ENCODE results near the gene LTBR.

LTBR gene

DNA sequence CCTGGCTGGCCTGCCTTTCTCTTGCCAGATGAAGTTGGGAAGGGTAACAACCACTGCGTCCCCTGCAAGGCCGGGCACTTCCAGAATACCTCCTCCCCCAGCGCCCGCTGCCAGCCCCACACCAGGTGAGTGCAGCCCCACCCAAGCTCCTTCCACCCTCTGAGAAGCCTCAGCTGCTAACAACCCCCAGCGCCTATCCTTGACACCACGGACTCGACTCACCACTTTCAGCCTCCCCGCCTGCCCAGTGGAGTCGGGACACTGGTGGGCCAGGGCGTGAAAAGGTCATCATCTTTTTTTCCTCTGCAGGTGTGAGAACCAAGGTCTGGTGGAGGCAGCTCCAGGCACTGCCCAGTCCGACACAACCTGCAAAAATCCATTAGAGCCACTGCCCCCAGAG is 2.1 kb downstream of the LTBR start:
- no peak for DNase-seq

GRCh38 chr12:6386491-6386890 is 2.5 kb downstream of the LTBR start:
- no peak for DNase-seq

- no peak for DNase-seq
These were observed 3.6 kb downstream of the LTBR start for GRCh38 chr12:6387541-6387940.

DNA sequence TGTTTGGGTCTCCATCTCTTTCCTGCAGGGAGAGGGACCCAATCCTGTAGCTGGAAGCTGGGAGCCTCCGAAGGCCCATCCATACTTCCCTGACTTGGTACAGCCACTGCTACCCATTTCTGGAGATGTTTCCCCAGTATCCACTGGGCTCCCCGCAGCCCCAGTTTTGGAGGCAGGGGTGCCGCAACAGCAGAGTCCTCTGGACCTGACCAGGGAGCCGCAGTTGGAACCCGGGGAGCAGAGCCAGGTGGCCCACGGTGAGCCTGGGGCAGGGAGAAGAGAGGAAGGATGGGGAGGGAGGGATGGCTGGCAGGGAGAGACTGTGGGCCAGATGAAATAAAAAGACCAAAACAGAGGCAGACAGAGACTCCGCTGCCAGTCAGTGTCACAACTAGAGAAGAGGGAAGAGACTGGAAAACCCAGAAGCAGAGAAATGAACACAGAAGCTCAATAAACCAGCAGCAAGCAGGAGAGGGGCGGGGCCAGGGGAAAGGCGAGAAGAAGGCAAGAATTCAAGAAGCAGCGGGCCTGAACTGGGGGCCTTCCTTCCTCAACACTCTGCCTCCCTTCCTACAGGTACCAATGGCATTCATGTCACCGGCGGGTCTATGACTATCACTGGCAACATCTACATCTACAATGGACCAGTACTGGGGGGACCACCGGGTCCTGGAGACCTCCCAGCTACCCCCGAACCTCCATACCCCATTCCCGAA is 6.3 kb downstream of the LTBR start:
- no peak for DNase-seq

DNA sequence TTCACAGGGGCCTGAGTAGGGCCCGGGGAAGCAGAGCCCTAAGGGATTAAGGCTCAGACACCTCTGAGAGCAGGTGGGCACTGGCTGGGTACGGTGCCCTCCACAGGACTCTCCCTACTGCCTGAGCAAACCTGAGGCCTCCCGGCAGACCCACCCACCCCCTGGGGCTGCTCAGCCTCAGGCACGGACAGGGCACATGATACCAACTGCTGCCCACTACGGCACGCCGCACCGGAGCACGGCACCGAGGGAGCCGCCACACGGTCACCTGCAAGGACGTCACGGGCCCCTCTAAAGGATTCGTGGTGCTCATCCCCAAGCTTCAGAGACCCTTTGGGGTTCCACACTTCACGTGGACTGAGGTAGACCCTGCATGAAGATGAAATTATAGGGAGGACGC is 7.1 kb downstream of the LTBR start:
- no peak for DNase-seq

GRCh38 chr12:6392504-6392903 is 8.5 kb downstream of the LTBR start:
- DNase-seq: no peak

- no peak for DNase-seq
These were observed 9.1 kb downstream of the LTBR start for GRCh38 chr12:6393109-6393508.

- no peak for DNase-seq
These were observed 10.4 kb downstream of the LTBR start for GRCh38 chr12:6394398-6394797.

GRCh38 chr12:6396031-6396430 is 12.1 kb downstream of the LTBR start:
- no peak for DNase-seq

GRCh38 chr12:6399884-6400644 is 16.1 kb downstream of the LTBR start:
- no peak for DNase-seq

- DNase-seq: no peak
These were observed 20.4 kb downstream of the LTBR start for GRCh38 chr12:6404390-6404789.

- no peak for DNase-seq
These were observed 22.0 kb downstream of the LTBR start for GRCh38 chr12:6405963-6406362.

DNA sequence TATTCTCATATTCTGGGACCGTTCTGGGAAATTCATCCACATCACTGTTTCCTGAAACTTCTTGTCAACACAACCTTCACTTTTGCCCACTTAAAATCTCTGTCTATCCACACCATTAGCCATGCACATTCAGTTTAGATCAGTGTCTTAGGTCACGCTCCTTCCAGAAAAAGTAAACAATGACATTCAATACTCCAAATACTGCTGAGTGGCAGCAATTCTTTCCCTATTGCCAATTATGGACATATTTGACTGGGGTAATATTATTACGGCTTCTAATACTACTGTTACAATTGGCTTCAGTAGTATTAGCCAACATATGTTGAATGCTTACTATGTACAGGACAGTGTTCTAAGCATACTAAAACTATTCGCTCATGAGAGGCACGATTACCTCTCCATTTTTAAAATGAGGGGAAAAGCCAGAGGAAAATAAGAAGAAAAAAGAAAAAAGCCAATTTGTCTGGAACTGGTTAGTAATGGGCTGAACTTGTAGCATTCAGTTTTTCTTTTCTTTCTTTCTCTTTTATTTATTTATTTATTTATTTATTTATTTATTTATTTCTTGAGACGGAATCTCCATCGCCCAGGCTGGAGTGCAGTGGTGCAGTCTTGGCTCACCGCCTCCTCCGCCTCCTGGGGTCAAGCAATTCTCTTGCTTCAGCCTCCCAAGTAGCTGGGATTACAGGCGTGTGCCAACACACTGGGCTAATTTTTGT is 23.4 kb downstream of the LTBR start:
- no peak for DNase-seq

GRCh38 chr12:6416596-6416995 is 32.6 kb downstream of the LTBR start:
- no peak for DNase-seq

GRCh38 chr12:6418796-6419195 is 34.8 kb downstream of the LTBR start:
- DNase-seq: no peak

- no peak for DNase-seq
These were observed 36.4 kb downstream of the LTBR start for GRCh38 chr12:6420364-6420763.

GRCh38 chr12:6423267-6424007 is 39.5 kb downstream of the LTBR start:
- DNase-seq: peak; percentile 86

DNA sequence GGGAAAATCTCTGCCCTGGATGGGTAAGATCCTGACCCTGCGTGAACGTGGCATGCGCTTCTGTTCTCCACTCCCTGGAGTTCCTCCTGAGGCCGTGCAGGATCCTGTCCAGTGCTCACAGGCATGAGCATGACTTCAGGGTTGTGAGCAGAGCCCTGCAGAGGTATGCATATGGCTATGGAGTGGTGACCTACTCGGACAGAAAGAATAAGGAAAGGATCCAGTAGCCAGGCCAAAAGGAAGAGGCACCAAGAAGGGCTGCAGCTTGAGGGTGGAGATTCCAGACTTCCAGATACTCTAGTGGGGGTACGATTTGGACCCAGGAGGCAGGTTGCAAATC is 40.0 kb downstream of the LTBR start:
- DNase-seq: no peak

DNA sequence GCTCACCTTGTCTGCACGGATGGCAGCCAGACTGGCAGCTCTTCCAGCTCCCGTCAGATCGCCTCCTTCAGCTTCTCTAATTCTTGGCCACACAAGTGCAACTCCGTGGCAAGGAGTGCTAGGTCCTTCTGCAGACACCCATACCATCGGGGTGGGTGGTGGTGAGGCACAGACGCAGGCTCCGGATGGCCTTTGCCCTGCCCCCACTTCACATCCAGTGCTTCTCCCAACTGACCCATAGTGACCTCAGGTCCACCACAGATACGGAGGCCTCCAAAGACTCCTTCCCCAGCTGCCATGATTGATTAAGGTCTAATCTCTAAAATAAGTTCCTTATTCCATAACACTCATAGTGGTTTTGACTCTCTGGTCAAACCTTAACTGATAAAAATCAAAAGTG is 40.9 kb downstream of the LTBR start:
- no peak for DNase-seq

- DNase-seq: no peak
These were observed 41.9 kb downstream of the LTBR start for GRCh38 chr12:6425590-6426531.

GRCh38 chr12:6426882-6427671 is 43.1 kb downstream of the LTBR start:
- peak; percentile 93 for DNase-seq

All from CD4-positive, alpha-beta T cell treated with Interleukin-4 for 4 hours (primary cell).